Right cardiac atrium (tissue), 5 donors: Measurements from ENCODE around the gene CCSER2. TPM values are rescaled to one million over a fixed set of nuclear protein-coding genes. Genes with fewer than 3 reads are reported as not detected.
"Not testable (repeated sequence)": the region's sequence is repeated elsewhere in the genome, so short reads cannot be mapped to it uniquely, and the experiment has no call there.

Source experiments
- ATAC-seq, 2 donors: fragments of 200-7000 bp; cut with Tn5 transposase; one replicate each; pipeline versions ENCODE4 v1.8.0 to v1.9.1; 2020; ENCODE audit warnings: moderate library complexity in 2 of 2, mild to moderate bottlenecking in 1 of 2
- DNase-seq, 3 donors: peaks; one replicate each; pipeline ENCODE4 v3.0.0-alpha.2; 2020
- H3K27ac ChIP-seq: one replicate; pipeline ENCODE4 v1.5.1; 2013; ENCODE audit warnings: mild to moderate bottlenecking, low read length, control low read depth, moderate library complexity
- H3K27me3 ChIP-seq: one replicate; pipeline ENCODE4 v1.6.1; 2013; ENCODE audit not compliant: control insufficient read depth, insufficient read depth
- H3K4me1 ChIP-seq: one replicate; pipeline ENCODE4 v1.6.1; 2013; ENCODE audit warnings: low read length; ENCODE audit not compliant: control insufficient read depth, insufficient read depth
- H3K4me3 ChIP-seq: one replicate; pipeline ENCODE4 v1.5.1; 2013; ENCODE audit warnings: low read length, control low read depth
- H3K9me3 ChIP-seq: one replicate; pipeline ENCODE4 v1.6.1; 2013; ENCODE audit warnings: low read length; ENCODE audit not compliant: control insufficient read depth
- WGBS: extraction: QIAGEN DNeasy Blood & Tissue Kit; methylation state at CpG from one replicate; pipeline ENCODE4 v1.1.7; 2013; 5-methylcytosine and 5-hydroxymethylcytosine counted together
- intact Hi-C, 4 donors: fragments of 100-400 bp; cut with DNase I; formaldehyde crosslinking; loops; one replicate each; pipeline versions ENCODE4 v1.11.0 to v1.14.0; 2022 to 2023
- long read RNA-seq, 4 donors: library from polyadenylated mRNA; unstranded; transcript quantifications; one replicate each; pipeline ENCODE4 v2.0.0, GENCODE V29; 2020 to 2021
- polyA plus RNA-seq: library from polyadenylated mRNA; stranded (reverse); fragments of 200-250 nt; gene quantifications from one replicate; pipeline ENCODE4 v1.2.3, GENCODE V29; 2013
- total RNA-seq, 4 donors: library from RNA; stranded (reverse); fragmentation: NEBNext Ultra II Directional; extraction: Animal tissue kit (Norgen Biotek cat#: 25700); gene quantifications; one replicate each; pipeline ENCODE4 v1.2.1, GENCODE V29; 2021
- donor health status: healthy with polysubstance abuse.
- donor health status: DM: no; HTN: yes; CAD: no.
- donor health status: DM: no; HTN: no; CAD: no.
- donor health status: DM: no; HTN: yes; CAD: no; lungs with severe emphysema.
- donor health status: DM: yes; HTN: yes; CAD: no.

Gene CCSER2, protein sequence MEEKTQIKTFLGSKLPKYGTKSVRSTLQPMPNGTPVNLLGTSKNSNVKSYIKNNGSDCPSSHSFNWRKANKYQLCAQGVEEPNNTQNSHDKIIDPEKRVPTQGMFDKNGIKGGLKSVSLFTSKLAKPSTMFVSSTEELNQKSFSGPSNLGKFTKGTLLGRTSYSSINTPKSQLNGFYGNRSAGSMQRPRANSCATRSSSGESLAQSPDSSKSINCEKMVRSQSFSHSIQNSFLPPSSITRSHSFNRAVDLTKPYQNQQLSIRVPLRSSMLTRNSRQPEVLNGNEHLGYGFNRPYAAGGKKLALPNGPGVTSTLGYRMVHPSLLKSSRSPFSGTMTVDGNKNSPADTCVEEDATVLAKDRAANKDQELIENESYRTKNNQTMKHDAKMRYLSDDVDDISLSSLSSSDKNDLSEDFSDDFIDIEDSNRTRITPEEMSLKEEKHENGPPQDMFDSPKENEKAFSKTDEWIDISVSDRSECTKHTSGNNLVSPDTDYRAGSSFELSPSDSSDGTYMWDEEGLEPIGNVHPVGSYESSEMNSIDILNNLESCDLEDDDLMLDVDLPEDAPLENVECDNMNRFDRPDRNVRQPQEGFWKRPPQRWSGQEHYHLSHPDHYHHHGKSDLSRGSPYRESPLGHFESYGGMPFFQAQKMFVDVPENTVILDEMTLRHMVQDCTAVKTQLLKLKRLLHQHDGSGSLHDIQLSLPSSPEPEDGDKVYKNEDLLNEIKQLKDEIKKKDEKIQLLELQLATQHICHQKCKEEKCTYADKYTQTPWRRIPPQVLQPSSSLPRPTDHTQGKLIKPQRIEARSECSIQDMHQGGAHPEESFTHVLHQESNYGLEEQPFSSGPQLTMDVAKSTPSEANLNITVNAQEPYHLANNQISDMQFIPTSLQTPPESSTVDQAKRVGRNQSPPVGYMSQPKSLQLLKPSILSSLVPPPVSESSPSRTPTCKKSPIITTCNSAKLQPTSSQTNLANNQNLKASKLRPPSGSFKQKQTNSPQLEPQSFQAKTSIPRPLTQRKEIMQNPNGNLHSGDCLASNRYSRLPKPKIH
- 100 to 1,000 TPM; 119 to 176 (median 153) TPM for total RNA-seq
- 30.7 TPM for polyA plus RNA-seq
- long read RNA-seq, donor 1, full-length matches to known transcripts: 9 of 184 reads
- long read RNA-seq, donor 1, partial matches to known transcripts: 143 of 184 reads
- long read RNA-seq, donor 1, other reads (novel, unspliced or antisense): 32 of 184 reads
- long read RNA-seq, donor 2, full-length matches to known transcripts: 13 of 30 reads
- long read RNA-seq, donor 2, partial matches to known transcripts: 15 of 30 reads
- long read RNA-seq, donor 2, other reads (novel, unspliced or antisense): 2 of 30 reads
- long read RNA-seq, donor 3, full-length matches to known transcripts: 9 of 165 reads
- long read RNA-seq, donor 3, partial matches to known transcripts: 140 of 165 reads
- long read RNA-seq, donor 3, other reads (novel, unspliced or antisense): 16 of 165 reads
- long read RNA-seq, donor 4, full-length matches to known transcripts: 19 of 32 reads
- long read RNA-seq, donor 4, partial matches to known transcripts: 4 of 32 reads
- long read RNA-seq, donor 4, other reads (novel, unspliced or antisense): 9 of 32 reads

- ATAC-seq (peak; percentile 98), DNase-seq (peak; percentile 99)
- intact Hi-C loops: no loop called here
- Histone ChIP-seq H3K27me3 (no peaks in the 10 kb centered on the region), H3K27ac (peak within 1 kb of the TSS; percentile 96), H3K9me3 (no peaks in the 10 kb centered on the region), H3K4me3 (peak within 1 kb of the TSS; percentile 85), H3K4me1 (no peaks in the 10 kb centered on the region)
- WGBS: under 1% methylated on average over 104 of the region's 104 CpGs
Measured at GRCh38 chr10:84328418-84329195, at the start of gene CCSER2. CCSER2 (plus strand) TSS chr10:84328589; CDS start chr10:84371053, 42,464 bp downstream.

DNA sequence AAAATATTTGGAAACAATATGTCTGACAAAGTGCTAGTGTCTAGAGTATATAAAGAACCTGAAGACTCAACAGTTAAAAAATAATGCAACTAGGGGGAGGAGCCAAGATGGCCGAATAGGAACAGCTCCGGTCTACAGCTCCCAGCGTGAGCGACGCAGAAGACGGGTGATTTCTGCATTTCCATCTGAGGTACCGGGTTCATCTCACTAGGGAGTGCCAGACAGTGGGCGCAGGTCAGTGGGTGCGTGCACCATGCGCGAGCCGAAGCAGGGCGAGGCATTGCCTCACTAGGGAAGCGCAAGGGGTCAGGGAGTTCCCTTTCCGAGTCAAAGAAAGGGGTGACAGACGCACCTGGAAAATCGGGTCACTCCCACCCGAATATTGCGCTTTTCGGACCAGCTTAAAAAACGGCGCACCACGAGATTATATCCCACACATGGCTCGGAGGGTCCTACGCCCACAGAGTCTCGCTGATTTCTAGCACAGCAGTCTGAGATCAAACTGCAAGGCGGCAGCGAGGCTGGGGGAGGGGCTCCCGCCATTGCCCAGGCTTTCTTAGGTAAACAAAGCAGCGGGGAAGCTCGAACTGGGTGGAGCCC, 48.4 kb upstream of the CCSER2 start:
- intact Hi-C loops, DNase-seq, H3K4me3 ChIP-seq, H3K27me3 ChIP-seq, ATAC-seq, H3K27ac ChIP-seq, H3K4me1 ChIP-seq, H3K9me3 ChIP-seq: not testable (repeated sequence)
- 71% methylated on average over 30 of the region's 31 CpGs for WGBS

GRCh38 chr10:84286695-84287094, 41.7 kb upstream of the CCSER2 start:
- intact Hi-C loops: no loop called here
- no peaks in the 10 kb centered on the region for H3K27me3 ChIP-seq
- H3K27ac ChIP-seq: no peak overlapping the region
- H3K4me3 ChIP-seq: no peak overlapping the region
- DNase-seq: no peak
- ATAC-seq: no peak
- no peaks in the 10 kb centered on the region for H3K4me1 ChIP-seq
- H3K9me3 ChIP-seq: no peaks in the 10 kb centered on the region

DNA sequence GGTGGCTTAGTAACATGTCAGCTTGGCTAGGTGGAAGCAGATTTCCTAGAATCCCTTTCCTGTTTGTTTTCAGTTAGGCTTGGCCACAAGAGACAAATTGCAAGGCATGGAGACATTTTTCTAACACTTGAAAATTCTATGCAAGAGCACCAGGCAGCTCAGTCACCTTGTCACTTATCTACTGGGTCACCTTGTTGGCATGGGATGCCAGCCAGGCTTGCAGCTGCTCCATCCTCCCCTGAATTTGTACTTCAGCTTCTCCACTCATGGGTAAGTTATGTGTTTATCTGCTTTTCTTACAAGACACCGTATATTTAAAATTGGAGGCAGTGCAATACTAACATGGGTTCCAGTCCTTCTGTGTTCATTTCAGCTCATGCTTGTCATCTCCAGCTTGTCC, 40.2 kb upstream of the CCSER2 start:
- Histone ChIP-seq H3K27me3 (no peaks in the 10 kb centered on the region), H3K27ac (no peak overlapping the region), H3K4me3 (no peak overlapping the region), H3K4me1 (no peaks in the 10 kb centered on the region), H3K9me3 (no peaks in the 10 kb centered on the region)
- DNase-seq (no peak), ATAC-seq (no peak)
- 93% methylated on average over 1 of the region's 1 CpG for WGBS
- intact Hi-C loops: no loop called here

DNA sequence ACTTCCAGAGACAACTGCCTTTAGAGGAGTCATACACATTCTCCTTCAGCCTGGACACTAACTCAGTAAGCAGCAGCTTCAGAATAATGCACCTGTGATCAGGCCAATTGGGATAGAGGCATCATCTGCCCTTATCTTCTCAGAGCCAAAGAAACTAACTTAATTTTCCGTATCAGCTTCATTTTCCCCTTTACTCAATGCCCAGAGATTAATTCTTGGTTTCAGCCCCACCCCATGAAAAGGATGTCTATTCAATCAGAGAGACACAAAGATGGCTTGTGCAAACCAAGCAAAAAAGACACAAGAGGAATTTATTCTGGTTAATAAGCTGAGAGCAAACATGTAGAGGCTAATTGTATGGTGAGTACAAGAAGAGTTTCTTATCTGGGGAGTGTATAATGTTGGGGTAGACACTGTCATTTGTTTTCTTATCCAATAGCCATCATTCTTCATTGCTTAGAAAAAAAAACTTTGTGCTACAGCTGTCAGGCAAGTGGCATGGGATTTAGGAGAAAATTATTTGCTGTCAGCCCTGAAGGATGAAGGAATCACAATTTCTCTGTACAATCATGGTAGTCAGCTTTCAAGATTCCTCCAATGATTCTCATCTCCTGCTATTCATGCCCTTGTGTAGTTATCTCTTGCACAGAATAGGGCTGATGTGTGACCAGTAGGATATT, 38.7 kb upstream of the CCSER2 start:
- no peak overlapping the region for H3K4me3 ChIP-seq
- no peaks in the 10 kb centered on the region for H3K9me3 ChIP-seq
- intact Hi-C loops: no loop called here
- no peak for ATAC-seq
- H3K27ac ChIP-seq: no peak overlapping the region
- H3K27me3 ChIP-seq: no peaks in the 10 kb centered on the region
- DNase-seq: no peak
- H3K4me1 ChIP-seq: no peaks in the 10 kb centered on the region
- WGBS: 59% methylated on average over 1 of the region's 1 CpG

- no peaks in the 10 kb centered on the region for H3K9me3 ChIP-seq
- no peaks in the 10 kb centered on the region for H3K4me1 ChIP-seq
- ATAC-seq: no peak
- DNase-seq: no peak
- H3K4me3 ChIP-seq: no peak overlapping the region
- no peaks in the 10 kb centered on the region for H3K27me3 ChIP-seq
- intact Hi-C loops: no loop called here
- WGBS: 64% methylated on average over 3 of the region's 3 CpGs
- H3K27ac ChIP-seq: no peak overlapping the region
Measured at GRCh38 chr10:84290235-84290634, 38.2 kb upstream of the CCSER2 start.

DNA sequence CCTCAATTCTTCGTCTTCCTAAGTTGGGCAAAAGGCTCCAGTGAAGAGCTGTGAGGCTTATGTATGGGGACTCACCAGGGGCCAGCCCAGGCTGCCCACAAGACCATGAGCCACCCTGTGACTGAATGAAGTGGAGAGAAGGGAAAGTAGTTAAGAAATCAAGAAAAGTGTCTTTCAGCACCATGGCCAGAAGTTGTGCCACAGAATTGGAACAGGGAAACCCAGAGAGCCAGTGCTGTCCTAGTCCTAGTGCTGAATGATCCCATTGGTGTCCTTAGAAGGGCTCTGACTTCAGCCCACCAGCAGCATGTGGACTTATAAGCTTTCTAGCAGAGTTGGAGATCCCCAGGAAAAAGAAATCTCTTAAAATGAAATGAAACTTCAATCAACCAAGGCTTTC, 37.0 kb upstream of the CCSER2 start:
- no peak overlapping the region for H3K27ac ChIP-seq
- DNase-seq: no peak
- no peaks in the 10 kb centered on the region for H3K27me3 ChIP-seq
- no peaks in the 10 kb centered on the region for H3K4me1 ChIP-seq
- WGBS: 39% methylated on average over 1 of the region's 1 CpG
- H3K9me3 ChIP-seq: no peaks in the 10 kb centered on the region
- intact Hi-C loops: no loop called here
- ATAC-seq: peak in 1 of 2 donors; percentile 31
- H3K4me3 ChIP-seq: no peak overlapping the region

DNA sequence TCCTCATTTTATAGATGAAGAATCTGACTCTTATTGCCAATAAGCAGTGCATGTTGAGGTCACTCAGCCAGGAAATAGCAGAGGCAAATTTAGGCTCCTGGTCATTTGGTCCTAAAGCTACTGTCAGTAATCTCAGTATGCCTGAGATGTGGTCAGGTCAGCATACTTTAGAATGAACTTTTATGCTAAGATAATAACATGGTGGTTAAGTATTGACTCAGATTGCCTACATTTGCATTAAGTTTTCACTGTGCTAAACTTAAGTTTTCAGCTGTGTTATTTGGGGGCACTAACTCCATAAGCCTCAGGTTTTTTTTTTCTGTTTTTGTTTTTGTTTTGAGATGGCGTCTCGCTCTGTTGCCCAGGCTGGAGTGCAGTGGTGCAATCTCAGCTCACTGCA, 35.9 kb upstream of the CCSER2 start:
- no peak overlapping the region for H3K4me3 ChIP-seq
- H3K27me3 ChIP-seq: no peaks in the 10 kb centered on the region
- no peaks in the 10 kb centered on the region for H3K4me1 ChIP-seq
- ATAC-seq (no peak), DNase-seq (no peak)
- no peaks in the 10 kb centered on the region for H3K9me3 ChIP-seq
- 97% methylated on average over 2 of the region's 2 CpGs for WGBS
- H3K27ac ChIP-seq: no peak overlapping the region
- intact Hi-C loops: no loop called here

DNA sequence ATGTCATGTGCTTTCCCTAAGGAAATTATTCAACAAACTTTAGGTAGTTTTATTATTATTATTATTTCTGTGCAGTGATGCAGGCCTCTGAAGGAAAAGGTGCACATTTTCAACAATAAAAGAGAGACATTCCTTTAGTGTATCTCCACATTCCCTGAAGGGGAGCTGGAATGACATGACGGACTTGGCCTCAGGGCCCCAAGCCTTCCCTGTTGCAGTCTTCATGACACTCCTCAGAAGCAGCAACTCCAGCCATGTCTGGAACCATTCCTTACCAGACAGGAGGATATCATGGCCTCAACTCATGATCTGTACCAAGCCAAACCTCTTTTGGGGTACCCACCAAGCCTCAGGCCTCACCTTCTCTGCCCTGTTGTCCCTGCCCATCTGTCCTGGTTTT, 35.2 kb upstream of the CCSER2 start:
- no peak overlapping the region for H3K4me3 ChIP-seq

More for the DNA sequence above, 35.2 kb upstream of the CCSER2 start:
- Histone ChIP-seq H3K27ac (no peak overlapping the region), H3K9me3 (no peaks in the 10 kb centered on the region), H3K27me3 (no peaks in the 10 kb centered on the region), H3K4me1 (no peaks in the 10 kb centered on the region)
- DNase-seq (no peak), ATAC-seq (no peak)
- WGBS: 82% methylated on average over 1 of the region's 1 CpG
- intact Hi-C loops: no loop called here
